K562 (cell line): ENCODE measurements around the gene SEC24B. TPM values are rescaled to one million over a fixed set of nuclear protein-coding genes. Genes with fewer than 3 reads are reported as not detected.

ENCODE experiments used
- ATAC-seq: fragments of 200-7000 bp; cut with Tn5 transposase; 3 replicates; pipeline ENCODE4 v1.9.1; 2020; ENCODE audit warnings: moderate library complexity
- BruUV-seq: library from RNA; stranded (reverse); fragments of 400-500 nt; replicated peaks from 2 replicates; lab custom pipeline; 2021; lab: Mats Ljungman, UMichigan
- CTCF ChIA-PET: fragments of 300-600 bp; formaldehyde crosslinking; extraction: SDS; loops from one replicate; lab custom pipeline; 2021; ENCODE audit warnings: low intra/inter-chr PET ratio; lab: Yijun Ruan, JAX
- POLR2A ChIA-PET: fragments of 300-600, 350-650 bp; sonication (Branson Sonifier 250); formaldehyde crosslinking; extraction: SDS; loops from one replicate; lab custom pipeline; 2021; ENCODE audit warnings: antibody characterized with exemption, inconsistent platforms; lab: Yijun Ruan, JAX
- DNase-seq, 4 experiments: peaks; one replicate each; pipeline versions ENCODE4 v3.0.0 to v3.0.0-alpha.2; 2011 to 2018; ENCODE audit warnings: low spot score in 3 of 4, mixed read lengths in 3 of 4; ENCODE audit errors: extremely low read depth in 1 of 4
- FAIRE-seq: peaks from 2 replicates; lab custom pipeline; 2011; peaks lifted over from hg19 to GRCh38; lab: Jason Lieb, UNC
- H2AFZ ChIP-seq: 2 replicates; pipeline ENCODE4 v1.6.0; 2011; ENCODE audit warnings: low read depth, low read length, control low read depth, inconsistent platforms
- H3K27ac ChIP-seq: fragments of 200-600 bp; 3 replicates; pipeline ENCODE4 v1.8.0; 2011; ENCODE audit warnings: low read depth, mild to moderate bottlenecking, control low read depth, inconsistent platforms, low read length, moderate library complexity, mixed read lengths; ENCODE audit errors: extremely low read depth
- H3K27me3 ChIP-seq, 2 experiments: fragments of 300-600 bp in 1 of 2; 2 replicates in 1 of 2; 3 replicates in 1 of 2; pipeline versions ENCODE4 v1.6.0 to v1.8.0; 2011; ENCODE audit warnings: inconsistent platforms in 2 of 2, low read length in 2 of 2, mild to moderate bottlenecking in 1 of 2, mixed read lengths in 1 of 2, moderate library complexity in 1 of 2; ENCODE audit not compliant: control insufficient read depth in 2 of 2, insufficient read depth in 2 of 2
- H3K36me3 ChIP-seq: fragments of 300-600 bp; 3 replicates; pipeline ENCODE4 v1.8.0; 2011; ENCODE audit warnings: mild to moderate bottlenecking, low read length, inconsistent platforms; ENCODE audit not compliant: control insufficient read depth, insufficient read depth
- H3K4me1 ChIP-seq, 2 experiments: fragments of 200-600 bp in 1 of 2; replicated peaks in 1 of 2; 2 replicates in 1 of 2; 3 replicates in 1 of 2; pipeline versions ENCODE4 v1.5.1 to v1.8.0; 2011; ENCODE audit warnings: inconsistent platforms in 2 of 2, low read length in 2 of 2, mild to moderate bottlenecking in 1 of 2, mixed read lengths in 1 of 2, moderate library complexity in 1 of 2; ENCODE audit not compliant: control insufficient read depth in 2 of 2, insufficient read depth in 2 of 2
- H3K4me2 ChIP-seq: 2 replicates; pipeline ENCODE4 v1.6.1; 2011; ENCODE audit warnings: low read length, control low read depth, inconsistent platforms, mixed read lengths; ENCODE audit not compliant: insufficient read depth
- H3K4me3 ChIP-seq: fragments of 200-600 bp; sonication (generic), shearing (Covaris generic); 2 replicates; pipeline ENCODE4 v1.5.1; 2016; ENCODE audit warnings: control low read depth, inconsistent platforms
- H3K79me2 ChIP-seq: fragments of 200-600 bp; 3 replicates; pipeline ENCODE4 v1.8.0; 2011; ENCODE audit warnings: low read length, inconsistent platforms; ENCODE audit not compliant: control insufficient read depth, insufficient read depth
- H3K9ac ChIP-seq, 2 experiments: 2 replicates each; pipeline versions ENCODE4 v1.6.0 to v1.6.1; 2011; ENCODE audit warnings: low read depth in 2 of 2, low read length in 2 of 2, control low read depth in 1 of 2, inconsistent platforms in 1 of 2, mild to moderate bottlenecking in 1 of 2, mixed read lengths in 1 of 2; ENCODE audit not compliant: insufficient read depth in 1 of 2
- H3K9me1 ChIP-seq: one replicate; pipeline ENCODE4 v1.6.0; 2011; ENCODE audit warnings: inconsistent platforms, mild to moderate bottlenecking, low read length, moderate library complexity; ENCODE audit not compliant: control insufficient read depth, insufficient read depth
- H3K9me3 ChIP-seq: replicated peaks from 2 replicates; pipeline ENCODE4 v1.5.1; 2011; ENCODE audit warnings: low read depth, low read length, inconsistent platforms; ENCODE audit not compliant: control insufficient read depth, insufficient read depth
- H4K20me1 ChIP-seq: replicated peaks from 2 replicates; pipeline ENCODE4 v1.6.1; 2011; ENCODE audit warnings: low read length, inconsistent platforms, mixed read lengths; ENCODE audit not compliant: control insufficient read depth, insufficient read depth
- BRD4 ChIP-seq: fragments of 200-600 bp; sonication (generic); IDR thresholded peaks from 2 replicates; pipeline ENCODE4 v1.6.1; 2017; ENCODE audit warnings: inconsistent platforms
- CC2D1A ChIP-seq: fragments of 450-650 bp; IDR thresholded peaks from 2 replicates; pipeline ENCODE4 v1.6.1; 2017; ENCODE audit warnings: mild to moderate bottlenecking
- CTBP1 ChIP-seq: fragments of 450-650 bp; IDR thresholded peaks from 2 replicates; pipeline ENCODE4 v1.6.1; 2016; ENCODE audit warnings: borderline replicate concordance
- EGR1 ChIP-seq: fragments of 450-650 bp; conservative IDR thresholded peaks from 2 replicates; pipeline ENCODE4 v1.6.1; 2017; ENCODE audit warnings: mild to moderate bottlenecking
- HMG20B ChIP-seq: fragments of 250-450 bp; sonication (Bioruptor Pico); IDR thresholded peaks from 2 replicates; pipeline ENCODE4 v1.5.0; 2021; ENCODE audit warnings: mild to moderate bottlenecking
- HOXB6 ChIP-seq: fragments of 250-450 bp; sonication (Bioruptor Pico); IDR thresholded peaks from 2 replicates; pipeline ENCODE4 v1.5.1; 2022; ENCODE audit warnings: mild to moderate bottlenecking, borderline replicate concordance
- KDM1A ChIP-seq, 2 experiments: fragments of 450-650 bp; IDR thresholded peaks; 2 replicates each; pipeline ENCODE4 v1.6.1; 2016; ENCODE audit warnings: mild to moderate bottlenecking in 2 of 2
- MTA1 ChIP-seq: fragments of 450-650 bp; IDR thresholded peaks from 2 replicates; pipeline ENCODE4 v1.6.1; 2017; ENCODE audit warnings: borderline replicate concordance
- NFE2 ChIP-seq: IDR thresholded peaks from 2 replicates; pipeline ENCODE4 v1.6.1; 2014; ENCODE audit warnings: antibody characterized with exemption, low read depth
- RAD51 ChIP-seq: fragments of 450-650 bp; IDR thresholded peaks from 2 replicates; pipeline ENCODE4 v1.7.1; 2016; ENCODE audit warnings: low read depth, mild to moderate bottlenecking, borderline replicate concordance
- RCOR1 ChIP-seq, 2 experiments: IDR thresholded peaks; 2 replicates each; pipeline ENCODE4 v1.6.1; 2012; ENCODE audit warnings: low read depth in 2 of 2, low read length in 2 of 2, borderline replicate concordance in 1 of 2, improper control_type of control experiment in 1 of 2
- SMARCE1 ChIP-seq: fragments of 450-650 bp; IDR thresholded peaks from 2 replicates; pipeline ENCODE4 v1.7.1; 2016; ENCODE audit warnings: mild to moderate bottlenecking
- SOX6 ChIP-seq: fragments of 450-650 bp; IDR thresholded peaks from 2 replicates; pipeline ENCODE4 v1.6.1; 2014; ENCODE audit warnings: mild to moderate bottlenecking
- TCF3 ChIP-seq: sonication (generic); formaldehyde crosslinking; IDR thresholded peaks from 2 replicates; pipeline ENCODE4 v1.4.0; 2020; ENCODE audit warnings: mild to moderate bottlenecking, missing genetic modification reagents
- YY1 ChIP-seq, 3 experiments: IDR thresholded peaks; 2 replicates each; pipeline ENCODE4 v1.6.1; 2011; ENCODE audit warnings: low read length in 2 of 3, mild to moderate bottlenecking in 2 of 3, moderate library complexity in 2 of 3, borderline replicate concordance in 1 of 3, control low read depth in 1 of 3, low read depth in 1 of 3; ENCODE audit not compliant: insufficient read depth in 3 of 3, insufficient replicate concordance in 2 of 3, control insufficient read depth in 1 of 3, insufficient read length in 1 of 3; ENCODE audit errors: extremely low read depth in 1 of 3
- ZKSCAN3 ChIP-seq: fragments of 250-450 bp; sonication (Bioruptor Pico); IDR thresholded peaks from 2 replicates; pipeline ENCODE4 v1.4.0; 2020
- ZNF134 ChIP-seq: fragments of 250-450 bp; sonication (Bioruptor Pico); conservative IDR thresholded peaks from 2 replicates; pipeline ENCODE4 v1.4.0; 2020
- ZNF143 ChIP-seq: sonication (generic); formaldehyde crosslinking; IDR thresholded peaks from 2 replicates; pipeline ENCODE4 v1.9.0; 2022; ENCODE audit warnings: mild to moderate bottlenecking, missing genetic modification reagents
- ZNF253 ChIP-seq: fragments of 250-450 bp; sonication (Bioruptor Pico); conservative IDR thresholded peaks from 2 replicates; pipeline ENCODE4 v1.6.1; 2021; ENCODE audit warnings: mild to moderate bottlenecking
- WGBS: fragments of 100-300 bp; shearing (Covaris generic); methylation state at CpG from one replicate; pipeline ENCODE4 v1.1.6; 2016; ENCODE audit warnings: low coverage, mixed read lengths; ENCODE audit not compliant: insufficient coverage; ENCODE audit errors: missing lambda C conversion rate; 5-methylcytosine and 5-hydroxymethylcytosine counted together
- in situ Hi-C: fragments of 300-500 bp; cut with MboI; formaldehyde crosslinking; loops from 4 replicates; pipeline ENCODE4 v1.15.0; 2018; ENCODE audit warnings: inconsistent platforms, mixed read lengths
- intact Hi-C: fragments of 100-400 bp; cut with micrococcal nuclease; formaldehyde crosslinking; loops from 2 replicates; pipeline ENCODE4 v1.14.2; 2022
- polyA plus RNA-seq, 8 experiments: library from polyadenylated mRNA; depleted of rRNA in 4 of 8; stranded (reverse) in 5 of 8; unstranded in 3 of 8; fragments of >200 nt; fragmentation: Nextera tagmentation in 2 of 8; fragmentation: Illumina TruSeq in 1 of 8; extraction: Ambion mirVana in 2 of 8; extraction: Trizol in 1 of 8; gene quantifications; 2 replicates each; pipeline versions ENCODE4 v1.2.1 to v1.2.3, GENCODE V29; 2011 to 2014; ENCODE audit warnings: inconsistent platforms in 1 of 8, missing spikeins in 1 of 8
- total RNA-seq, 7 experiments: library from RNA; depleted of rRNA in 6 of 7; stranded (reverse); fragments of >200 nt in 6 of 7; fragmentation: Illumina TruSeq in 2 of 7; extraction: Trizol in 2 of 7; gene quantifications; 2 replicates each; pipeline versions ENCODE4 v1.2.1 to v1.2.3, GENCODE V29; 2011 to 2021; ENCODE audit warnings: low replicate concordance in 1 of 7
- TF ChIP-seq, protein P1 (sequence below): fragments of 450-650 bp; IDR thresholded peaks from 2 replicates; pipeline ENCODE4 v1.7.1; 2018; ENCODE audit warnings: mild to moderate bottlenecking, low read depth; ENCODE audit not compliant: partially characterized antibody
- TF ChIP-seq, protein P2 (sequence below): fragments of 450-650 bp; IDR thresholded peaks from 2 replicates; pipeline ENCODE4 v1.6.1; 2017; ENCODE audit warnings: mild to moderate bottlenecking, moderate library complexity

The SEC24B gene
- total and polyA plus RNA-seq, 9 of the 15 experiments (the other 6 are each of a cell fraction or from before 2014, with no cell fraction given): 6.3 to 46.4 (median 17.1) TPM

DNA sequence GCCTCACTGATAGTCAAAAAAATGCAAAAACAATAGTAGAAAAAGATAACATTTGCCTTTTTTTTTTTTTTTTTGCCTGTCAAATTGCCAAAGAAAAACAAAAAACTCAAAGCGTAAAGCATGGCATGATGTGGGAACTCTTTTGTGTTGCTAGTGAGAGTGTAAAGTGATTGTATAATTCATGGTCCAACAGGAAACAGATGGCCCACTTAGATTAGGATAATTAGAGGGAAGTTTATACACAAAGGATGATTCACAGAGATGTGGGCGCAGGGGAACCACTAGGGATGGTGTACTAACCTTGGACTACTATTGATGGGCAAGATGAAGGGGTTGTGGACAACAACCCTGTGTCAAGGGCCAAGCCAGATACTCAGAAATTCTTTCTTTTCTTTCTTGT lies 142.8 kb downstream of the SEC24B start:
- Histone ChIP-seq H4K20me1 (no peaks in the 10 kb centered on the region), H3K27ac (no peak overlapping the region), H3K4me3 (no peak overlapping the region), H3K9me1 (no peaks in the 10 kb centered on the region), H3K27me3 (no peaks in the 10 kb centered on the region), H3K4me2 (no peak overlapping the region), H3K4me1 (peaks cover 0 to 16% of the 10 kb centered on the region in 2 experiments; a peak in 4 of 5 replicates), H2AFZ (no peak overlapping the region), H3K36me3 (no peaks in the 10 kb centered on the region), H3K9me3 (no peaks in the 10 kb centered on the region), H3K79me2 (no peaks in the 10 kb centered on the region), H3K9ac (no peak overlapping the region)
- peak; percentile 18 to 58 (median 20) for DNase-seq
- WGBS: 19% methylated on average over 2 of the region's 2 CpGs
- intact Hi-C loops (loop anchor here (5.0 kb wide), 1 partner anchor 66 kb away; no protein-coding TSS in a partner anchor), in situ Hi-C loops (no loop called here)
- CTCF ChIA-PET: interaction anchor here (0.7 kb wide), 1 partner anchor 1038 kb away, joined by 3 read pairs; no protein-coding TSS in a partner anchor
- BruUV-seq: no TSS peak
- FAIRE-seq: no peak
- ATAC-seq: no peak
- POLR2A ChIA-PET: no interaction called here
- TF ChIP-seq RAD51: no peak
- TF ChIP-seq RCOR1 (IDR thresholded peaks at IDR 0.05; ENCODE audit: borderline replicate concordance in 1 of 2, low read depth in 2 of 2, low read length in 2 of 2): peak in 1 of 2 experiments; percentile 56; a peak in 1 of 4 replicates
- TF ChIP-seq SMARCE1: 0 out of 2 replicates have a peak, but pooled peaks have one; percentile 44
- TF ChIP-seq HOXB6 (CRISPR knock-in tag): no peak
- TF ChIP-seq ZNF253 (CRISPR knock-in tag): no peak
- no peak for TF ChIP-seq ZNF134
- peak; percentile 58 for TF ChIP-seq EGR1
- no peak for TF ChIP-seq NFE2
- peak; percentile 70; the same call in 1 of the 2 replicates for TF ChIP-seq CTBP1
- no peak for TF ChIP-seq ZKSCAN3 (CRISPR knock-in tag)
- no peak for TF ChIP-seq HMG20B
- TF ChIP-seq MTA1: no peak
- TF ChIP-seq, protein P1, sequence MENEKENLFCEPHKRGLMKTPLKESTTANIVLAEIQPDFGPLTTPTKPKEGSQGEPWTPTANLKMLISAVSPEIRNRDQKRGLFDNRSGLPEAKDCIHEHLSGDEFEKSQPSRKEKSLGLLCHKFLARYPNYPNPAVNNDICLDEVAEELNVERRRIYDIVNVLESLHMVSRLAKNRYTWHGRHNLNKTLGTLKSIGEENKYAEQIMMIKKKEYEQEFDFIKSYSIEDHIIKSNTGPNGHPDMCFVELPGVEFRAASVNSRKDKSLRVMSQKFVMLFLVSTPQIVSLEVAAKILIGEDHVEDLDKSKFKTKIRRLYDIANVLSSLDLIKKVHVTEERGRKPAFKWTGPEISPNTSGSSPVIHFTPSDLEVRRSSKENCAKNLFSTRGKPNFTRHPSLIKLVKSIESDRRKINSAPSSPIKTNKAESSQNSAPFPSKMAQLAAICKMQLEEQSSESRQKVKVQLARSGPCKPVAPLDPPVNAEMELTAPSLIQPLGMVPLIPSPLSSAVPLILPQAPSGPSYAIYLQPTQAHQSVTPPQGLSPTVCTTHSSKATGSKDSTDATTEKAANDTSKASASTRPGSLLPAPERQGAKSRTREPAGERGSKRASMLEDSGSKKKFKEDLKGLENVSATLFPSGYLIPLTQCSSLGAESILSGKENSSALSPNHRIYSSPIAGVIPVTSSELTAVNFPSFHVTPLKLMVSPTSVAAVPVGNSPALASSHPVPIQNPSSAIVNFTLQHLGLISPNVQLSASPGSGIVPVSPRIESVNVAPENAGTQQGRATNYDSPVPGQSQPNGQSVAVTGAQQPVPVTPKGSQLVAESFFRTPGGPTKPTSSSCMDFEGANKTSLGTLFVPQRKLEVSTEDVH: no peak
- TF ChIP-seq CC2D1A: no peak
- TF ChIP-seq YY1 (IDR thresholded peaks at IDR 0.05; ENCODE audit: borderline replicate concordance in 1 of 3, control insufficient read depth in 1 of 3, extremely low read depth in 1 of 3, insufficient read depth in 3 of 3, insufficient read length in 1 of 3, insufficient replicate concordance in 2 of 3, low read depth in 1 of 3, low read length in 2 of 3): no peak
- peak; percentile 70; the same call in 1 of the 2 replicates for TF ChIP-seq SOX6
- no peak for TF ChIP-seq KDM1A (IDR thresholded peaks at IDR 0.05)
- no peak for TF ChIP-seq ZNF143 (CRISPR knock-in tag)
- TF ChIP-seq, protein P2, sequence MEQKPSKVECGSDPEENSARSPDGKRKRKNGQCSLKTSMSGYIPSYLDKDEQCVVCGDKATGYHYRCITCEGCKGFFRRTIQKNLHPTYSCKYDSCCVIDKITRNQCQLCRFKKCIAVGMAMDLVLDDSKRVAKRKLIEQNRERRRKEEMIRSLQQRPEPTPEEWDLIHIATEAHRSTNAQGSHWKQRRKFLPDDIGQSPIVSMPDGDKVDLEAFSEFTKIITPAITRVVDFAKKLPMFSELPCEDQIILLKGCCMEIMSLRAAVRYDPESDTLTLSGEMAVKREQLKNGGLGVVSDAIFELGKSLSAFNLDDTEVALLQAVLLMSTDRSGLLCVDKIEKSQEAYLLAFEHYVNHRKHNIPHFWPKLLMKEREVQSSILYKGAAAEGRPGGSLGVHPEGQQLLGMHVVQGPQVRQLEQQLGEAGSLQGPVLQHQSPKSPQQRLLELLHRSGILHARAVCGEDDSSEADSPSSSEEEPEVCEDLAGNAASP: no peak
- no peak for TF ChIP-seq BRD4
- peak; percentile 61 for TF ChIP-seq TCF3 (CRISPR knock-in tag)
